GM19043 (cell line): ENCODE measurements around the gene RMP24.

ENCODE experiments used
- ATAC-seq: cut with Tn5 transposase; IDR thresholded peaks from one replicate; pipeline ENCODE4 v1.9.1; 2021; ENCODE audit warnings: low read depth; ENCODE audit not compliant: unreplicated experiment

Gene RMP24

GRCh38 chr18:36025025-36025424 lies 52.5 kb downstream of the RMP24 start:
- ATAC-seq, result no peak

DNA sequence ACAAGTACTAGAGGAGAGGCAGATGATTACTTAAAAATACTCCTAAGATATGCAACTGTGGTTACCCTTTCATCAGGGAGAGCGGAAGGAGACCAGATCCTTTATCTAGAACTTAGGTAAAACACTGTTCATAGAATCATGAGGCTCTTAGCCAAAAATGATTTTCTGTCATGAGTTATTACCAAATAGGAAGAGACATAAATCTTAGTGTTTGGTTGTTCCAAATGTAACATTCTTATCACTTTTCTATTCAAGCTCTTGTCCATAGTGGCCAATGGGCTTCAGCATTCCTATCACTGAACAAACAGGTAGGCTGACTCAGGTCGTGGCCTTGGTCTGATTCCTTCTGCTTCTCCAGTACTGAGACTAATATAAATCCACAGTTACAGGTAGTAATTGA lies 56.4 kb downstream of the RMP24 start:
- no peak for ATAC-seq
